ENCODE measurements around the gene PDE4B. TPM values are rescaled to one million over a fixed set of nuclear protein-coding genes. Genes with fewer than 3 reads are reported as not detected.

The PDE4B gene
- total RNA-seq, 1 donor from 2014 or later, result 1.2 TPM

DNA sequence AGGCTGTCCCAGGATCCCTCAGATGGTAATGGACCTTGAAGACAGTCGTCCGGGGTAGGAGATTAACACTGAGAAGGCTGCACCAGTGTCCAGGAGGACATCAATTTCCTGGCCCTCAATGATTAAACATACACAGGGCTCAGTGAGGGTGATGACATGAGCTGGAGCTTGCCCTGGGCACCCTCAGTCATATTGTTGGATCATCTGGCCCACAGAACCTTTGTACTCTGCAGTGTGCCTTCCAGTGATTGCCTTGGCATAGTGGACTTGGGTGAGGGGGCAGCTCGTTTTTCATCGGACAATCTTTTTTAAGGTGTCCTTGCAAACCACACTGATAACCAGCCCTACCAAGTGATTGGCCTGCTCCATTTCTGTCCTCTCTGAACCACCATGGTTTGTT, 630.1 kb downstream of the PDE4B start:
- H3K36me3 Mint-ChIP-seq, result peaks cover 3% of the 10 kb centered on the region
- H3K9me3 Mint-ChIP-seq, result peaks cover 24% of the 10 kb centered on the region
- no peaks in the 10 kb centered on the region for H3F3A ChIP-seq (ENCODE audit: low read depth)
- H3K4me2 ChIP-seq, result no peak overlapping the region
- no peak overlapping the region for H3K27ac ChIP-seq
- H3K27ac Mint-ChIP-seq, result no peak overlapping the region
- no peaks in the 10 kb centered on the region for H3K4me1 ChIP-seq
- H3K4me1 Mint-ChIP-seq, result no peaks in the 10 kb centered on the region
- no peak overlapping the region for H2AFZ ChIP-seq (replicated peaks)
- H3K9me3 ChIP-seq (ENCODE audit: low read depth), result peaks cover 3% of the 10 kb centered on the region
- no peak overlapping the region for H3K4me3 Mint-ChIP-seq
- no peaks in the 10 kb centered on the region for H4K20me1 ChIP-seq (ENCODE audit: low read depth)
- H3K27me3 ChIP-seq, result no peaks in the 10 kb centered on the region
- H3K9ac ChIP-seq, result no peak overlapping the region
- DNase-seq (ENCODE audit: low spot score), result no peak
- TF ChIP-seq, protein P1, sequence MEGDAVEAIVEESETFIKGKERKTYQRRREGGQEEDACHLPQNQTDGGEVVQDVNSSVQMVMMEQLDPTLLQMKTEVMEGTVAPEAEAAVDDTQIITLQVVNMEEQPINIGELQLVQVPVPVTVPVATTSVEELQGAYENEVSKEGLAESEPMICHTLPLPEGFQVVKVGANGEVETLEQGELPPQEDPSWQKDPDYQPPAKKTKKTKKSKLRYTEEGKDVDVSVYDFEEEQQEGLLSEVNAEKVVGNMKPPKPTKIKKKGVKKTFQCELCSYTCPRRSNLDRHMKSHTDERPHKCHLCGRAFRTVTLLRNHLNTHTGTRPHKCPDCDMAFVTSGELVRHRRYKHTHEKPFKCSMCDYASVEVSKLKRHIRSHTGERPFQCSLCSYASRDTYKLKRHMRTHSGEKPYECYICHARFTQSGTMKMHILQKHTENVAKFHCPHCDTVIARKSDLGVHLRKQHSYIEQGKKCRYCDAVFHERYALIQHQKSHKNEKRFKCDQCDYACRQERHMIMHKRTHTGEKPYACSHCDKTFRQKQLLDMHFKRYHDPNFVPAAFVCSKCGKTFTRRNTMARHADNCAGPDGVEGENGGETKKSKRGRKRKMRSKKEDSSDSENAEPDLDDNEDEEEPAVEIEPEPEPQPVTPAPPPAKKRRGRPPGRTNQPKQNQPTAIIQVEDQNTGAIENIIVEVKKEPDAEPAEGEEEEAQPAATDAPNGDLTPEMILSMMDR (IDR thresholded peaks at IDR 0.05), result no peak
- TF ChIP-seq EZH2 (IDR thresholded peaks at IDR 0.05), result no peak
- no peak for TF ChIP-seq EZH2phosphoT487 (IDR thresholded peaks at IDR 0.05)
- peaks cover 7% of the 10 kb centered on the region for H3K27me3 Mint-ChIP-seq (ENCODE audit: insufficient read depth, low read depth)
- no peaks in the 10 kb centered on the region for H3K79me2 ChIP-seq (ENCODE audit: low read depth)
- H3K4me3 ChIP-seq, result no peak overlapping the region
- no peaks in the 10 kb centered on the region for H3K36me3 ChIP-seq

Small RNAs within 50 kb of the gene (small RNA-seq; reads per million reads assigned to genes)
- gene RN7SL854P, result not detected
- gene RNU4-88P, result not detected
